ENCODE measurements around the gene PRDM7. TPM values are rescaled to one million over a fixed set of nuclear protein-coding genes. Genes with fewer than 3 reads are reported as not detected.
"Not testable (repeated sequence)": the region's sequence is repeated elsewhere in the genome, so short reads cannot be mapped to it uniquely, and the experiment has no call there.

Gene PRDM7
- total RNA-seq, 2 donors from 2014 or later, result not detected

- intact Hi-C loops (cut with DNase I, micrococcal nuclease), result no loop called here
- ATAC-seq (peak; percentile 41), DNase-seq (peak in 1 of 2 donors; percentile 63)
Measured at GRCh38 chr16:90019543-90020259, 57.4 kb downstream of the PRDM7 start.

- ATAC-seq, result peak; percentile 32
- intact Hi-C loops (cut with DNase I, micrococcal nuclease), result no loop called here
Measured at GRCh38 chr16:90018652-90019542, 58.2 kb downstream of the PRDM7 start, which contains the start of gene DBNDD1. DBNDD1 (minus strand) TSS chr16:90019456; CDS start chr16:90019341, 115 bp downstream.

GRCh38 chr16:90018297-90018651, 58.9 kb downstream of the PRDM7 start:
- DNase-seq, result no peak
- intact Hi-C loops (cut with DNase I, micrococcal nuclease), result no loop called here
- ATAC-seq, result no peak

More at GRCh38 chr16:90018652-90019542, 58.2 kb downstream of the PRDM7 start, which contains the start of gene DBNDD1:
- no peak for DNase-seq

- DNase-seq (no peak), ATAC-seq (no peak)
- intact Hi-C loops (cut with DNase I, micrococcal nuclease), result no loop called here
Measured at GRCh38 chr16:90016339-90016950, 60.7 kb downstream of the PRDM7 start.

- DNase-seq, result no peak
- intact Hi-C loops (cut with DNase I, micrococcal nuclease), result no loop called here
- ATAC-seq, result no peak
Measured at GRCh38 chr16:90015586-90016338, 61.4 kb downstream of the PRDM7 start.

- intact Hi-C loops (cut with DNase I, micrococcal nuclease), result no loop called here
- ATAC-seq (peak; percentile 7), DNase-seq (no peak)
Measured at GRCh38 chr16:90012991-90013745, 64.0 kb downstream of the PRDM7 start.

GRCh38 chr16:90011908-90012501, 65.1 kb downstream of the PRDM7 start:
- ATAC-seq, result no peak
- intact Hi-C loops (cut with DNase I, micrococcal nuclease), result no loop called here
- no peak for DNase-seq

- intact Hi-C loops (cut with DNase I, micrococcal nuclease), result no loop called here
- ATAC-seq (no peak), DNase-seq (no peak)
Measured at GRCh38 chr16:90011508-90011819, 65.7 kb downstream of the PRDM7 start.

GRCh38 chr16:90010676-90011507, 66.2 kb downstream of the PRDM7 start:
- intact Hi-C loops (cut with DNase I, micrococcal nuclease), result no loop called here
- ATAC-seq (no peak), DNase-seq (no peak)

GRCh38 chr16:90009172-90009899, 67.8 kb downstream of the PRDM7 start:
- no peak for DNase-seq
- ATAC-seq, result no peak
- intact Hi-C loops (cut with DNase I, micrococcal nuclease), result no loop called here

GRCh38 chr16:90008708-90009145, 68.4 kb downstream of the PRDM7 start:
- ATAC-seq (peak; percentile 19), DNase-seq (peak in 1 of 2 donors; percentile 27)
- intact Hi-C loops (cut with DNase I, micrococcal nuclease), result no loop called here

- DNase-seq; intact Hi-C loops (cut with DNase I, micrococcal nuclease); ATAC-seq: not testable (repeated sequence)
Measured at GRCh38 chr16:90007635-90008234, 69.4 kb downstream of the PRDM7 start.

GRCh38 chr16:90007015-90007414, 70.1 kb downstream of the PRDM7 start:
- ATAC-seq, result no peak
- intact Hi-C loops (cut with DNase I, micrococcal nuclease), result no loop called here

More at GRCh38 chr16:90007015-90007414, 70.1 kb downstream of the PRDM7 start:
- DNase-seq, result no peak
